ENCODE results near the gene LDLRAP1.

The LDLRAP1 gene

DNA sequence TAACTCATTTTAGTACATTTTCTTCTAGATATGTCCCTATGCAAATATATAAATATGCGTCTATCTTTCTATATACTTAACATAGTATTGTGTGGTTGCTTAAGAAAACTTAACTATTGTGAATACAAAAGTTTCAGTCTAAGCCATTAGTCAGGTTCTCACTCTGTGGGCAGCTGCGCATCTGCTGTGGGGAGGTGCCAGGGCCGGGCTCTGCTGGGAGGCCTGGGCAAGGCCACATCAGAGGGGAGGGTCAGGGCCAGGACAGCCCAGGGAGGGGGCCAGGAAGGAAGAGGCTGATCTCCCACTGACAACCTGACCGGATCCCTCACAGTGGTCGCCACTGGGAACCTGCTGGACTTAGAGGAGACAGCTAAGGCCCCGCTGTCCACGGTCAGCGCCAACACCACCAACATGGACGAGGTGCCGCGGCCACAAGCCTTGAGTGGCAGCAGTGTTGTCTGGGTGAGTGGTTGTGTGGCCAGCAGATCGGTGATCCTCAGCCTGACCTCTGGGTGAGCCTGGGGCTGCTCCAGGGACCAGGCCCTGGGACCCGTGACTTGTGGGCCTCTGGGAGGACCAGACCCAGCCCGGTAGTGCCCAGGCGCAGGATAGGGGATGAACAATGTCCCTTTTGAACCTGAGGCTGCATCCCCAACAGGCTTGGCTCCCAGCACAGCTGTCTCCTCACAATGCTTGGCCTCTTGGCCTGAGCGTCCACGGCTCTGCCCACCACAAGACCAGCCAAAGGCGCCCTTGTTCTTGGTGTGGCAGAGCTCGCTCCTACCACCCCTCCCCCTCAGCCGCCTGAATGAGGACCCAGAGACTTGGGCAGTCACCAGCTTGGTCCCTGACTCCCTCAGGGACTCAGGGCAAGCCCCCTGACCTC, 20.2 kb downstream of the LDLRAP1 start:
- DNase-seq: no peak

DNA sequence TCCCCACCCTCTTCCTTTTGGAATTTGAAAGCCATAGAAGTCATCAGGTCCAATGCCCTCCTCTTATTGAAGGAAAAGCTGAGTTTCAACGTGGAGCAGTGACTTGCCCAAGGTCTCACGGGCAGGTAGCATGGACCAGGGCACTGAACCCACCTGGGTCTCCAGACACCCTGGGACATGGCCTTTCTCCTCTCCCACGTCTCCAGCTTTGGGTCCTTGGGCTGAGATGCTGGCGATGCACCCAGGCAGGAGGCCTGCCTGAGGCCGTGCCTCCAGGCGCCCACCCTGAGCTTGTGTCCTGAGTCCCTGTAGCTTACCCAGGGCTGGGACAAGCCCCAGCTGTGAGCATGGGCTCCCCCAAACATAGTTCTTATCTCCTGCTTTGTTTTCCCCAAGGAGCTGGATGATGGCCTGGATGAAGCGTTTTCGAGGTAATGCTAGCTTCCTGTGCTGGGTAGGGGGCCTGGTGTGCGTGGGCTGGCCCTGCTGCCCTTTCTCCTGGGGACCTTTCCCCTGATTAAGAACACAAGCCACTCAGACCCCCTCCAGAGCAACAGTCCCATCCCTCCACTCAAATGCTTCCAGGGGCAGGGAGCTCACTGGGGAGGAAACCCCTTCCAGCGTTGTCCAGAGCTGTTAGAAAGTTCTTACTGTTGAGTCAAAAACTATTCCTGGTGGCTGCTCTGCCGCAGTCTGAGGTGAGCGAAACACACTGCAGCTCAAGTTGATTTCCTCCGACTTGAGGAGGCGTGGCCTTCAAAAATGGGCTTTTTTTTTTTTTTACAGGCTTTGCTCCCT, 21.6 kb downstream of the LDLRAP1 start:
- DNase-seq: no peak

DNA sequence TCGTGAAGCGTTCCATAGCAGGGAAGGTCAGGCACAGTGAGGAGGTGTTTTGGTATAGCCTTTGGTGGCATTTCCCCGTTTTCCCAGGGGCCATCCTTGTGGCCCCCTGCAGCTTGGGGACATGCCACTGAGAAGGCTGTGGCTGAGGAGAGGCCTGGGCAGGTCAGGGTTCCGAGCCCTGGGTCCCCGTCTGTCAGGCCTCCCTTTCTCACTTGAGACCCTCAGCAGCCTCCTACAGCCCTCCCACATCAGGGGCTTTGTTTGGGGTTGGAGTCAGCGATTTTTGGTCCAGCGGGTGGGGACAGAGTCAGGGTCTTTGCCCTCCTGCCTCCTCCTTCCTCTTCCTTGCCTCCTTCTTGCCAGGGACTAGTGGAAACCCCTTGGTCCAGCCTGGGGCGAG, 22.2 kb downstream of the LDLRAP1 start:
- DNase-seq: no peak

GRCh38 chr1:25566176-25566729, 22.8 kb downstream of the LDLRAP1 start:
- no peak for DNase-seq

DNA sequence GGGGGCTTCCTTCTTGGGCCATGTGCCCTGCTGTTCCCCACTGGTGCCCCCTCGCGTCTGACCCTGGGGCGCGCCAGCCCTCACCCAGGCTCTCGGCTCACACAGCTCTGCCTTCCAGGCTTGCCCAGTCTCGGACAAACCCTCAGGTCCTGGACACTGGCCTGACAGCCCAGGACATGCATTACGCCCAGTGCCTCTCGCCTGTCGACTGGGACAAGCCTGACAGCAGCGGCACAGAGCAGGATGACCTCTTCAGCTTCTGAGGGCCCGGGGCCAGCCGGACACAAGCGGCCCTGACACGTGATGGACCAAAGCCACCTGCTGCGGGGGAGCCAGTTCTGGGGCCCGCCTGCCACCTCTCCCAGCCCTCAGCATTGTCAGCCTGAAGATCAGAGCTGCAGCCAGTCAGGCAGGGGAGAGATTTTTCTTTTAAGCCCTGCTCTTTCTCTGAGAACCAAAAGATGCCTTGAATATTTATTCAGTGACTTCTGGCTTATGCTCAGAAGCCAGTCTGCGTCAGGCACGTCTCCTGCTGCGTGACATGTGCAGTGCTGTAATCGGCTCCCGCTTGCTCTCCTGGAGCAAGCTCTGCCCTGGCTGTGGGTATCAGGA, 23.4 kb downstream of the LDLRAP1 start:
- no peak for DNase-seq

DNA sequence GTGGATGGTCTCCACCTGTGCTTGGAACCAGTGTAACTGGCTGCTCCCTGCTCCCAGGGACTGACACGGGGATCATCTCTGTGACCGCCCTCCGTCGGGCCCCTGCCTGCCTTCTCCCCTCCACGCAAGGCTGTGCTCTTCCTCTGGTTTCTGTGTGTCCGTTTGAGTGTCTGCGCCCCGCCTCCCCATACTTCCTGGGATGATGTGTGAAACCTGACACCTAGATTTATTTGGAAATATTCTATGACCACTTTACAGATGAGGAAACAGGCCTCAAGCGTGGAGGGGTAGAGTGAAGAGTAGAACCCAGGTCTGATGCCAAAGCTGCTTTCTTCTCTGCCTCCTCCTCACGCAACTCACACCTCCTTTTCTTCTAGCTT, 24.3 kb downstream of the LDLRAP1 start:
- DNase-seq: no peak

DNA sequence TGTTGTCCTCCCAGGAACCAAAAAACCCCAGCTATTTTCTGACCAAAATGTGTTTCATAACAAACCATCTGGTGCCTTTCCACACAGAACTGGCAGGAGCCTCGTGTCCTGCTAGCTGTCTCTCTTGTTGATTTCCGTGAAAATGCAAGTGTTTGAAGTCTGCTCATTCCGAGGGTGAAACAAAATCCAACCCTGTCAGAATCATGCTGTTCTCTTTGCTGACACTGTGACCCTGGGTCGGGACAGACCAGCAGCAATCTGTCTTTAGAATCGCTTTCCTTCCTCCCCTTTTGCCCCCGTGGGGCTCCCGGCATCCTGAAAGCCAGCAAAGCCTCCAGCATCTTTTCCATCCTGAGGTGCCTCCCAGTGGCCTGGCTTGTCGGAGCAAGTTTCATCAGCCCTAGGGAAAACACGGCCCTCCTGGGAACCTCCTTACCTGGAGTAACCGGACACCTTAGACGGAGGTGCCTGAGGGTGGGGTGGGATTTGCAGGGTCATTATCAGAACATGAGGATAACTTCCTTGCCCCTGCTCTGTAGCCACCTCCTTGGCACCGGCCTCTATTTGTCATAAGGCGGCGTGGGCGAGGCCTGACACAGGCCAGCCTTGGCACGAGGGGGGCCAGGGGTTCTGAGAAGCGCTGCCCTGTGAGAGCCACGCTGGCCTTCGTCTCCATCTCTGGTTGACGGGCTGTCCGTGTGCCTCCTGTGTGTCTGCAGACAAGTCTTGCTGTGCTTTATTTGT, 24.9 kb downstream of the LDLRAP1 start:
- DNase-seq: no peak

- no peak for DNase-seq
Observed at GRCh38 chr1:25568834-25569596, 25.6 kb downstream of the LDLRAP1 start.

GRCh38 chr1:25569597-25570396, 26.4 kb downstream of the LDLRAP1 start:
- no peak for DNase-seq

DNA sequence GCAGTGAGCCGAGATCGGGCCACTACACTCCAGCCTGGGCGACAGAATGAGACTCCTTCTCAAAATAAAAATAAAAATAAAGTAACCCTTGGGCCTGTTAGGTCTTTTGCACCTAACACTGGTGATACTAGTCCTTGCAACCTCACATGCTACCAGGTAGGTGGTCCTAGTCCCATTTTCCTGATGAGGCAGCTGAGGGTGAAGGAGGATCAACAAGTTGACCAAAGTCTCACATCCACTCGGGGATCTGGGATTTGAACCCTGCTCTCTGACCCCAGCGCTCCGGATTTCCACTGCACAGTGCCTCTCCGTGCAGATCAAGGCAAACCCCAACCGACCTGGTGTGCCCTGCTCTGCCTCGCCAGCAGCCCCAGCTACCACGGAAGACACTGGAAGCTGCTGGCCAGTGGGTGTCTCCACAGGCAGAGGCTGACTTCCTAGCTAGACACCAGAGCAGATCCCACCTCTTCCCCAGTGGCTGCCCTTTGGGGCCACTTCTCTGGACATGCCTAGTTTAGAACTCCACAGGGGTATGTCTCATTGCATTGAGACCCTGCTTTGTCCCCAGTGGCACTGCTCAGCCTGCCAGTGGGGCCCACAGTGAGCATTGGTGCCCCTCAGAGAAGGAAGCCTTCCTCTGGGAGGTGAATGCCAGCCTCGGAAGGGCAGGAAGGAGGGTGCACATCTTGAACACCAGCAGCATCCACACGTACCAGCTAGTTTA, 27.6 kb downstream of the LDLRAP1 start:
- DNase-seq: no peak

GRCh38 chr1:25571522-25571970, 28.1 kb downstream of the LDLRAP1 start:
- no peak for DNase-seq

- DNase-seq: no peak
Observed at GRCh38 chr1:25572107-25572506, 28.7 kb downstream of the LDLRAP1 start.

DNA sequence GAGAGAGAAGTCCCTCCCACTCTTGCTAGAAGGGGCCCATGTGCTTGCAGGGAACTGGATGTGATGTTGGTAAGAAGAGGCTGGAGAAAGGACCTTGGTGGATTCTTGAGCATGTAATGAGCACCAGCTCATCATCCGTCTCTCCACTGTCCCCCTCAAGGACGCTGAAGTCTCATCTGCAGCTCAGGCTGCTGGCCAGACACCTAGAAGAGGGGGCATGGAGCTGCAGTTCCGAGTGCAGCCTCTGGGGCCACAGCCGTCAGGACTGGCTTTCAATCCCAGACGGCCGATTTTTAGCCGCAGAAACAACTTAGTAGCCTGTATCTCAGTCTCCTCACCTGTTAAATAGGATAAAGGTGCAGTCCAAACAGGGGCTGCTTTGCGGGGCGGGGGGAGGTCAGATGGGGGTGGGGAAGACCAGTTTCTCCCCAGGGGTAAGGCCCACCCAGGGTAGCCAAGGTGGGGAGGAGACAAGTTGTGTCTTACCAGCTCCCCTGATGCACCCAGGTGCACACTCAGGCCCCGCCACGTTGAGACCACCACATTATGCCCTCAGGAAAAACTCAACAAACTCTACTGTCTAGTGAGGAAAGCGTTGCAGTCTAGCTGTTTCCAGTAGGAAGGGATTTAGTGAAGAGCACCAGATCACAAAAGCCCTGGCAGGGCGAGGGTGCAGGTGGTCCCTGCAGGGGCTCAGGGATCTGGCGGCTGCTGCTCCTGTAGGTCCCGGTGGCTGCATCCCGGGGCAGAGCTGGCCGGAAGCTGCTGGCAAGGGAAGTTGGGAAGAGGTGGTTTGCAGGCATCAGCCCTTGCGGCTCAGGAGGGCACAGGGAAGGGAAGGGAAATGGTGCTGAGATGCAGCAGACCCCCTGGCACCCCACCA, 29.5 kb downstream of the LDLRAP1 start:
- no peak for DNase-seq

- no peak for DNase-seq
Observed at GRCh38 chr1:25573591-25573930, 30.2 kb downstream of the LDLRAP1 start.

- no peak for DNase-seq
Observed at GRCh38 chr1:25573961-25574360, 30.6 kb downstream of the LDLRAP1 start.

- no peak for DNase-seq
Observed at GRCh38 chr1:25575191-25575590, 31.8 kb downstream of the LDLRAP1 start.

- DNase-seq: no peak
Observed at GRCh38 chr1:25576459-25577133, 33.2 kb downstream of the LDLRAP1 start.

- no peak for DNase-seq
Observed at GRCh38 chr1:25577134-25577920, 33.9 kb downstream of the LDLRAP1 start.
